NCI-H2196 treated with DMSO at 0.1 percent for 48 hours (cell line): Measurements from ENCODE around the gene ZSCAN29.
A peak's percentile ranks its signal among the peaks of the same experiment; 100 is the strongest.

ENCODE experiments used
- DNase-seq: peaks from one replicate; lab custom pipeline; 2025; ENCODE audit not compliant: unreplicated experiment; lab: John Stamatoyannopoulos, UW

Gene ZSCAN29

DNA sequence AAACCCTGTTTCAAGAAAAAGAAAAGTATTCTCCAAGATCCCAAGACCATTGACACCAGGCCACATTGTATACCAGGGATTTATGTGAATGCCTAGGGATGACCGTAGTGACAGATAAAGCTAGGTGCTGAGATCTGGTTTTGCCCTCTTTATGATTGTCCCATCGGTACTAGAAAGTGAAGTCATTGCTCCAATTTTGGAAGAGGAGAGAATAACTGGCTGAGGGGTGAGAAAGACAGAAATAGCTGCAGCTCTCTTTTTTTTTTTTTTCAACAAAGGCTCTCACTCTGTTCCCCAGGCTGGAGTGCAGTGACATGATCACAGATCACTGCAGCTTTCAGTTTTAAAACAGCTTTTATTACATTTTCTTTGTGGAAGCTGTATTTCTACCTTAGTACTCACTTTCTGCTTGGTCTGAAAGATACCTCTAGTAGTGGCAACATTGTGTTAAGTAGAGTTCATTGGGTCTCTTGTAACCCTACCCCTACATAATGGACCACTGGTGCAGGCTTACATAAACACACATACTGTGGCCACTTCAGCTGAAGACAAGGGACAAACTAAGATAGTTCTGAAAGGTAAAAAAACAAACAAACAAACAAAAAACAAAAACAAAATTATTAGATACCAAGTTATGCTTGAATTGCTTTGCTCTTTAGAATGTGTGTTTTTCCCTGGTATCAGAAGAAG is 18.0 kb downstream of the ZSCAN29 start:
- DNase-seq, result no peak

DNA sequence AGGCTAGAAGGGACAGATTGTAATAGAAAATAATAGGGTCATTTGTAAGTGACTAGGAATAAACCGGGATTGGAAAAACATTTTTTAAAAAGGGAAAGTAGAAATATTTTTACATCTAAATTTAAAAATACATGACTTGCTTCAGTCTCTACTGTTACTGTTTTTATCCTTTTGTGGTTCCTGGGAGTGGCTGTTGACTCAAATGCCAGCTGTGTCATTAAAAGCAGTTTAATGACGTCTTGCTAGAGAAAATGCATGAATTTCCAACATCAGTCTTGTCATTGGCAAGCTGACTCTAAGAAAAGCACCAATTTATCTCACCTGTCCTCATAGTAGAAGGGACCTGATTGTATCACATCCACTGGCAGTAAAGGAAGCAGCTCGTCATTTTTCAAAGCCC is 23.7 kb downstream of the ZSCAN29 start:
- no peak for DNase-seq

DNA sequence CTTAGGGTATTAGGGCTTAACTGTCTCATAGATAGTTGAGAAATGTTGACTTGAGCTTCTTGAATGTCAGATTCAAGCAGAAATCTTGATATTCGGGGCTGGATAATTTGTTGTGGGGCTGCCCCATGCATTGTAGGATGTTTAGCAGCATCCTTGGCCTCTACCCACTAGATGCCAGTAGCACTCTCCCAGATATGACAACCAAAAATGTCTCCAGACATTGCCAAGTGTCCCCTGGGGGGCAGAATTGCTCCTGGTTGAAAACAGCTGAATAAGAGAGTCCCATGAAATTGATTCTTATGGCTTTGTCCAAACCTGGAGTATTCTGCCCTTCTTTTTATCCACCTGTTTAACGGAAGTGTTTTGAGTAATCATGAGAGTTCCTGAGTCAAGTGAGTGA is 24.5 kb downstream of the ZSCAN29 start:
- no peak for DNase-seq

DNA sequence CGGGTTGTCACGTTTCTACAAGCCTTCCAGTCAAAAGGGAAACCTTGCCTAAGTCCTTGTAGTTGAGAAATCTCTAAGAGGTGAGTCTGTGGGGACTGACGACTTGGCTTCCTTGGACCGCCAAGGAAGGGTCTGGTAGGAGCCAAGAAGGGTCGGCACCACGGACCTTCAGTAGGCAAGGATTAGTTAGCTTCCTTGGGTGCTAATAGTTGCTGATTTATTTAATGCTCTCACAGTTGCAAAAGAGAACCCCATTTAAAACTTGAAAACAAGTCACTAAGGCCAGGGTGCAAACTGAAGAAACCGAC is 40.1 kb downstream of the ZSCAN29 start:
- DNase-seq, result no peak

DNA sequence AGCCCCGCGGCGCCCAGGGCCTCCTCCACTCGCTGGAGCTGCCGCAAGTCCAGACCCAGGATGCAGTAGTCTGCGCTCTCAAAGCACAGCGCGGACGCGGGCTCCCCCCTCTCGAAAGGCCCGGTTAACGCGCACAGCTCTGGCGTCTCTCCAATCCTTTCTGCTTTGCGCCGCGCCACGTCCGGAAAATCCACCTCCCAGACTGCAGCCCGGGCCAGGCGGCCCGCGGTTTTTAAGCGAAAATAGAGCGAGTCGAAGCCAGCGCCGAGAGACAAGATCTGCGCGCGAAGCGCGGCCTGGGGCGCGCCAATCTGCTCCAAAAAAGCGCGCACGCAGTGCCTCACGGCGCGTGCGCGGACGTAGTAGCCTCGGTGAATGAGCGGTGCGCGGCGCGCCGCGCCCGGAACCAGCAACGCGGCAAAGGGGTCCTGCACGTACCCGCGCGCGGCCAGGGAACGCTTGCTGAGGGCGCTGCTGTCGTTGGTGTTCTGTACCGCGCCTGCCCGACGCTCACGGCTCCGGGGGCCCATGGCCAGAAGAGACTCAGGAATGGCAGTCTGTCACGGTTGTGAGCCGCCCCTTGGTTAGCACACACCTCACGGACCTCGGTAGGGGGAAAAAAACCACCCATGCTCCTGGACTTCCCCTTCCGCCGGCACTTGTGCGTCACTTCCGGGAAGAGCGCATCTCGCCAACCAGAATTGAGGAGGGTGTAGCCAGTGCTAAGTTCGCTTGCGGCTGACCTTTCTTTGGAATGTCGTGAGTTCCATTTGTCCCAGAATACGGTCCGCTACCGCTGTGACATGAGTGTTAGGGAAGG is 40.7 kb downstream of the ZSCAN29 start, which contains the start of gene LCMT2:
Gene LCMT2, minus strand, starts transcription at position 614 of the 820 bp plus-strand sequence. Its CDS starts 84 bp downstream, at position 530.
- peak; percentile 57 for DNase-seq

DNA sequence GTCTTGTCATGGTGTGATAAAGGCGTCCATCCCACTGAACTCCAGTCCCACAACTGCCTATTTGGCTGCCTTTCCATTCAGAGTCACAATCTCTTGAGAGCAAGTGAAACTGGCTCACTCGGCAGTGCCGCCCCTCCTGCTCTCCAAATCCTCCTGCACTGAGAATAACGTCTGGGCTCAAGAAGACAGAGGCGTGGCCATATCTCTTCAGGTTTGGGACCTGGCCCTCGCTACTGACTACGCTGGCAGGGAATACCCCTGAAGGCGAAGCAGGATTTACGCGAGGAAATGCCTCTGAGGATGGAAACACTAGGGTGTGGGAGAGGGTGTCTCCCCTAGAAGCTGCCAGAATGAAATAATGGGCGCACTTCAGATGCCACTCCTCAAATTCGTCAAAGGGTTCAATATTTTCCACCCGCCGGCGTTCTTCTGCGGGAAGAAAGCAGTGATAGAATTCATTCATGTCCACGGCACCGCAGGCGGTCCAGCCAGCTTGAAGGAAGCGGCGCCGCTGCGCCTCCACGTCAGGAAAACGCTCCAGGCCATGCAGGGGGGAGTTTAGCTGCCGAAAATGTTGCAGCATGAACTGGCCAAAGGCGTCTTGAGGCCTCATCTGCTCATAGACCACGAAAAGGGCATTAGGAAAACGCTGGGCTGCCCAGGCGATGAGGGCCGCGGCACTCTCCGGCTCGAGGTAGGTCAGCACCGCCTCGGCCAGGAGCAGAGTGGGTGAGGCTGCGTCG is 41.5 kb downstream of the ZSCAN29 start:
- no peak for DNase-seq

DNA sequence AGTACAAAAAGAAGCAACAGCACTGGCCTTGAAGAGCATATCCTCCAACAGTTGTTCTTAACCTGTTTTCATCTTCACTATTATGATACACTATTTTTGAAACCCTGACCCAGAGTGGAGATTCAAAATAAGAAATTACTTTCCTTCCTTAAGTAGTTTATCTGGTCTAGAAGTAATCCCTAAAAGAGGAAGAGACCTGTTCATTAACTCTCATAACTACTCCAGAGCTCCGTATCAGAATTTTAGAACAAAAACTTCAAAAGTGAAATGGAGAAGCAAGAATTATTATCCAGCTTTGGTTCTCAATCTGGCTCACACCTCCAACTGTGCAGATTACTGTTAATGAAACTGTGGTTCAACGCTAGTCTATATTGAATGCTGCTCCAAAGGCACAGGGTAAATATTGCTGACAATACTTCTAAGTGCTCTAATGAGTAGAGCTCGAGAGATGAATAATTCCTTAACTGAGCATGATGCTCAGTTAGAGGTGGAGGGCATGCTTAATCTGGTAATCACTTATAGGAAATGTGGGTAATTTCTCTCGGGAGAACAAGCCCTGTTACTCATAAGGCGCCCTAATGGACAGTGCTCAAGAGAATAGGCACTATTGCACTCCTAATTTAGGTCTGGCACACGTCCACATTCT is 45.7 kb downstream of the ZSCAN29 start:
- DNase-seq, result no peak

DNA sequence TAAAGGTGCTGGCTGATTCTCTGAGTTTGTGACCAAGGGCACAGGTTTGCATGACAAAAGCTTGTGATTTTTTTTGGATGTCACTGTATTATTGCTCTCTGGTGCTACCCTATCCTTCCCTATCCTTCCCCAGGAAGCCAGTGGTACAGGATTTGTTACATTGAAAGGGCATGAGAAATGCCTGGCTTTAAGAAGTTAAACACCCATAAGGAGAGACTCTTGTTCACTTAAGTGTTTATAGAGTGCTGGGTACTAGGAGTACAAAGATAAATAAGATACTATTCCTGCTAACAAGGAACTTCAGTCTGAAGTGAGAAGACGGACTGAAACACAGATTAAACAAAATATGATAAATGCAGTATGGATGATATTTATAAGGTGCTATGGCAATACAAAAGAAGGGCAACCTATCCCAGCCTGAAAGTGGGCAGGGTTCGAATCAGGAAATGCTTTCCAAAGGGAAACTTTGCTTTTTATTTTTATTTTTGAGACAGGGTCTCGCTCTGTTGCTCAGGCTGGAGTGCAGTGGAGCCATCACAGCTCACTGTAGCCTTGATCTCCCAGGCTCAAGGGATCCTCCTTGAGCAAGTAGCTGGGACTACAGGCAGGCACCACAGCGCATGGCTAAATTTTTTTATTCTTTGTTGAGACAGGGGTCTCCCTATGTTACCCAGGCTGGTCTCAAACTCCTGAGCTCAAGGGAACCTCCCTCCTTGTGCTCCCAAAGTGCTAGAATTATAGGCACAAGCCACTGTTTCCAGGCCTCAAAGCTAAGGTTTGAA is 51.7 kb downstream of the ZSCAN29 start:
- no peak for DNase-seq

DNA sequence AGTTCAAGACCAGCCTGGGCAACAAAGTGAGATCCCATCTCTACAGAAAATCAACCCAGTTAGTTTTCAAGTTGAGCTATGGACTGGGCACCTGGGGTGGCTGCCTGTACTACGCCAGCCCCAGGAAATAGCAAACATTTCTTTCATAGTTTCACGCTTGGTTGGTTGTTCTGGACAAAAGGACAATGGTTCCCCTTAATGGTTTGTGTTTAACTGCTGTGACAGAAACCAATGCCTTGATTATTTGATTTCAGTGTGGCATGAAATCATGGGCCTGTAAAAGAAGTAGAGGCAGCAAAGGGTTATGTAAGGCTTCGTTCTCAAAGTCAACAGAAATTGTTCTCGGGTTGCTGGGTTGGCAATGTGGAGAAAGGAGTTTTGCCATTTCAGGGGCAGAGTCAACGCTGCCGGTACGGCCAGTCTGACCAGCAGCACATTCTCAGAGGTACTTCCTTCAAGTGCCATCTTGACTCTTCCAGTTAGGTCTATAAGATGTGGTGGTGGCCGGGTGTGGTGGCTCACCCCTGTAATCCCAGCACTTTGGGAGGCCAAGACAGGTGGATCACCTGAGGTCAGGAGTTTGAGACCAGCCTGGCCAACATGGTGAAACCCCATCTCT is 53.2 kb downstream of the ZSCAN29 start:
- no peak for DNase-seq

DNA sequence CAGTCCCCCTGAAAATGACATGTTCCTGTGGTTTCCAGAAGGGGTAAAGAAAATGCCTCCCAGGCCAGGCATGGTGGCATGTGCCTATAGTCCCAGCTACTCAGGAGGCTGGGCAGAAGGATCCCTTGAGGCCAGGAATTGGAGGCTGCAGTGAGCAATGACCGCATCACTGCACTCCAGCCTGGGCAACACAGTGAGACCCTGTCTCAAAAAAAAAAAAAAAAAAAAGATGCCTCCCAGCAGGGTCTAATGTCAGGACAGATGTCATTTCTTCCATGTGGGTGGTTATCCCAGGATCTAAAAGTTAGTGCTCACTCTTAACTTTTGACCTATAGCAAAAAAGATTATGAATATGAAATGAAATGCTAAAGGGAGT is 53.9 kb downstream of the ZSCAN29 start:
- DNase-seq, result no peak

DNA sequence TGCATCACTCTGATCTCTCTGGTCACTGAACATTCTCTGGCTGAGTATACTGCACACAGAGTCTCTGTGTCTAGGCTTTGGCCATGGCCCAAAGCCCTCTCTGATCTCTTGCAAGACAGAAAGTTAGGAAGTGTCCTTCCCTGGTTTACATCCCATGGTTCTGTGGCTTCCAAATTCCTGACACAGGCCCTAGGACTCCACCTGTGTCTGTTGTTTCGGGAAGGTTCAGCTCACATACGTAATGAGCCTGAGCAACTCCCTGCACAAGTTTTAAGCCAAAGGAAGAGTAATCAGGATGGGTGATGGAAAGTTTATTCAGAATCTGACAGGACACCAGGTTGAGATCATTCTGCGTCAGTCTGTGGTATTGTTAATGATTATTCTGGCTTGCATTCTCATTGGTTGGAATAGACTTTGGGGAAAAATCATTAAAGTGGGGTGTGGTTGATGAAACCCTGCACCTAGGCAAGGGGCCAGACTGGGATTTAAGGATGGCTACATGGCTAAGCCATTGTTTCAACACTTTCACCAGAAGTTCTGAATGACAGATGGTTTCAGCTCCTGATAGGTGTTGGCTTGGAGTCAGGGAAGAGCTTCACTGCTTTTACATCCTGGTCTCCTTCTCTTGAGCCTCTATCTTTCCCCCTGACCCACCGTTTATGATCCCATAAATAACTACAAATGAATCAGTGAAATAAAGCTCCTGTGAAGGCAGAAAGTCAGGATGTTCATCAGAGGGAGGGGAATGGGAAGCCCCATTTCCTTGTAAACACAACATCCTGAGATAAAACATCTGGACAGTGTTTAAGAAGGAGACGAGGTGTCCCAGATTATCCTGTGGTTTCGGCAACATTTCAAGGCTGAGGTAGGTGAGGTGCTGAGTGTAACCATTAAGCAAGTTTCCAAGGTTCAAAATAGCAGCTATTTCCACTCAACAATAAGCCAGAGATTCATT is 54.5 kb downstream of the ZSCAN29 start:
- no peak for DNase-seq

DNA sequence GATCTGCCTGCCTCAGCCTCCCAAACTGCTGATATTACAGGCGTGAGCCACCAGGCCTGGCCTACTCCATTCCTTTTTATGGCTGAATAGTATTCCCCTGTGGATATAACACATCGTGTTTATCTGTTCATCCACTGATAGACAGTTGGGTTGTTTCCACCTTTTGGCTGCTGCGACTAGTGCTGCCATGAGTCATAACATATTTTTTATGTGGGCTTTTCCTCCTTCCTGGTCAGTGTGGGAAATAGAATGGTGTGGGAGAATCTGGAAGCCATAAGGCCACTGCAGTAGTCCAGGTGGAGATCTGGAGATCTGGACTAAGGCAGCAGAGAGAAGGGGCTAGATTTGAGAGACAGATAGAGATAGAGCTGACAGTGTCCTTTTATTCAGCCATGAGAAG is 56.7 kb downstream of the ZSCAN29 start:
- DNase-seq, result no peak

DNA sequence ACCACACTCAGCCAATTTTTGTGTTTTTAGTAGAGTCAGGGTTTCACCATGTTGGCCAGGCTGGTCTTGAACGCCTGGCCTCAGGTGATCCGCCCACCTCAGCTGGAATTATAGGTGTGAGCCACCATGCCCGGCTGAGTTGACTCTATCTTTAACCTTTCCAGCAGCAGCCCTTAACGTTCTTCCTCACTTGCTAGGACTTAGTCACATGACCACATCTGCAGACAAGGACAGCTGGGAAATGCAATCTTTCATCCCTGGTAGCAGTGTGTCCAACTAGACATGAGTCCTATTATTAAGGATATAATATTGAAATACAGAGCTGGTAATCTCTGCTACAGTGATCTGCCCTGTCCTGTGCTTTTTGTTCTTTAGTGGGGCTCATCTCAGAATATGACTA is 58.5 kb downstream of the ZSCAN29 start:
- DNase-seq, result no peak
